ENCODE measurements around the gene JUND.

Gene JUND

GRCh38 chr19:18304458-18305310 is 23.3 kb upstream of the JUND start:
- peaks cover 61% of the 10 kb centered on the region for H3K4me1 Mint-ChIP-seq (ENCODE audit: low read depth)
- H3K9me3 Mint-ChIP-seq = no peaks in the 10 kb centered on the region
- peak overlapping the region; percentile 87 for H3K27ac Mint-ChIP-seq
- H3K27me3 Mint-ChIP-seq = no peaks in the 10 kb centered on the region
- intact Hi-C loops (cut with micrococcal nuclease) = loop anchor here (1.0 kb wide), 2 partner anchors 11 to 14 kb away; no protein-coding TSS in a partner anchor
- H3K36me3 Mint-ChIP-seq (ENCODE audit: low read depth) = peaks cover 51% of the 10 kb centered on the region
- peak overlapping the region; percentile 75 for H3K4me3 Mint-ChIP-seq

GRCh38 chr19:18304208-18304457 is 22.7 kb upstream of the JUND start:
- no peaks in the 10 kb centered on the region for H3K27me3 Mint-ChIP-seq
- intact Hi-C loops (cut with micrococcal nuclease) = loop anchor here (1.0 kb wide), 1 partner anchor 11 kb away; no protein-coding TSS in a partner anchor
- H3K4me1 Mint-ChIP-seq (ENCODE audit: low read depth) = peaks cover 61% of the 10 kb centered on the region
- peak overlapping the region; percentile 87 for H3K27ac Mint-ChIP-seq
- no peaks in the 10 kb centered on the region for H3K9me3 Mint-ChIP-seq
- H3K4me3 Mint-ChIP-seq = peak overlapping the region; percentile 75
- peaks cover 45% of the 10 kb centered on the region for H3K36me3 Mint-ChIP-seq (ENCODE audit: low read depth)

- intact Hi-C loops (cut with micrococcal nuclease) = no loop called here
- no peaks in the 10 kb centered on the region for H3K27me3 Mint-ChIP-seq
- H3K4me3 Mint-ChIP-seq = no peak overlapping the region
- peaks cover 21% of the 10 kb centered on the region for H3K36me3 Mint-ChIP-seq (ENCODE audit: low read depth)
- H3K4me1 Mint-ChIP-seq (ENCODE audit: low read depth) = peaks cover 59% of the 10 kb centered on the region
- peak overlapping the region; percentile 82 for H3K27ac Mint-ChIP-seq
- H3K9me3 Mint-ChIP-seq = no peaks in the 10 kb centered on the region
Measured at GRCh38 chr19:18301718-18302111, 20.3 kb upstream of the JUND start.

- peak overlapping the region; percentile 2 for H3K4me3 Mint-ChIP-seq
- peak overlapping the region; percentile 82 for H3K27ac Mint-ChIP-seq
- intact Hi-C loops (cut with micrococcal nuclease) = no loop called here
Measured at GRCh38 chr19:18300930-18301717, 19.7 kb upstream of the JUND start.

GRCh38 chr19:18299654-18300053 is 18.2 kb upstream of the JUND start:
- peaks cover 54% of the 10 kb centered on the region for H3K4me1 Mint-ChIP-seq (ENCODE audit: low read depth)
- H3K36me3 Mint-ChIP-seq (ENCODE audit: low read depth) = peaks cover 11% of the 10 kb centered on the region
- H3K27ac Mint-ChIP-seq = no peak overlapping the region
- intact Hi-C loops (cut with micrococcal nuclease) = no loop called here
- peaks cover 8% of the 10 kb centered on the region for H3K9me3 Mint-ChIP-seq
- no peaks in the 10 kb centered on the region for H3K27me3 Mint-ChIP-seq
- no peak overlapping the region for H3K4me3 Mint-ChIP-seq

More at GRCh38 chr19:18300930-18301717, 19.7 kb upstream of the JUND start:
- Mint-ChIP-seq H3K4me1 (ENCODE audit: low read depth) (peaks cover 59% of the 10 kb centered on the region), H3K9me3 (no peaks in the 10 kb centered on the region), H3K36me3 (ENCODE audit: low read depth) (peaks cover 15% of the 10 kb centered on the region), H3K27me3 (no peaks in the 10 kb centered on the region)

GRCh38 chr19:18298601-18299000 is 17.2 kb upstream of the JUND start:
- Mint-ChIP-seq H3K27me3 (no peaks in the 10 kb centered on the region), H3K4me1 (ENCODE audit: low read depth) (peaks cover 54% of the 10 kb centered on the region), H3K27ac (no peak overlapping the region), H3K9me3 (peaks cover 9% of the 10 kb centered on the region), H3K4me3 (no peak overlapping the region), H3K36me3 (ENCODE audit: low read depth) (peaks cover 11% of the 10 kb centered on the region)
- intact Hi-C loops (cut with micrococcal nuclease) = no loop called here

GRCh38 chr19:18297308-18297707 is 15.9 kb upstream of the JUND start:
- Mint-ChIP-seq H3K27ac (no peak overlapping the region), H3K9me3 (peaks cover 9% of the 10 kb centered on the region), H3K27me3 (no peaks in the 10 kb centered on the region), H3K36me3 (ENCODE audit: low read depth) (peaks cover 11% of the 10 kb centered on the region), H3K4me3 (no peak overlapping the region), H3K4me1 (ENCODE audit: low read depth) (peaks cover 56% of the 10 kb centered on the region)
- intact Hi-C loops (cut with micrococcal nuclease) = no loop called here

- Mint-ChIP-seq H3K36me3 (ENCODE audit: low read depth) (peaks cover 18% of the 10 kb centered on the region), H3K4me1 (ENCODE audit: low read depth) (peaks cover 56% of the 10 kb centered on the region), H3K27ac (peak overlapping the region; percentile 97), H3K4me3 (no peak overlapping the region), H3K27me3 (no peaks in the 10 kb centered on the region), H3K9me3 (peaks cover 9% of the 10 kb centered on the region)
- intact Hi-C loops (cut with micrococcal nuclease) = no loop called here
Measured at GRCh38 chr19:18295034-18295451, 13.6 kb upstream of the JUND start.

- H3K27me3 Mint-ChIP-seq = no peaks in the 10 kb centered on the region
- no peak overlapping the region for H3K4me3 Mint-ChIP-seq
- peaks cover 9% of the 10 kb centered on the region for H3K9me3 Mint-ChIP-seq
- H3K27ac Mint-ChIP-seq = peak overlapping the region; percentile 97
- intact Hi-C loops (cut with micrococcal nuclease) = no loop called here
- H3K36me3 Mint-ChIP-seq (ENCODE audit: low read depth) = peaks cover 18% of the 10 kb centered on the region
- H3K4me1 Mint-ChIP-seq (ENCODE audit: low read depth) = peaks cover 62% of the 10 kb centered on the region
Measured at GRCh38 chr19:18294467-18294864, 13.0 kb upstream of the JUND start.

- H3K4me1 Mint-ChIP-seq (ENCODE audit: low read depth) = peaks cover 67% of the 10 kb centered on the region
- H3K4me3 Mint-ChIP-seq = peak overlapping the region; percentile 73
- no peaks in the 10 kb centered on the region for H3K27me3 Mint-ChIP-seq
- intact Hi-C loops (cut with micrococcal nuclease) = loop anchor here (1.0 to 2.0 kb wide), 2 partner anchors 10 to 15 kb away; no protein-coding TSS in a partner anchor
- peaks cover 9% of the 10 kb centered on the region for H3K9me3 Mint-ChIP-seq
- peak overlapping the region; percentile 97 for H3K27ac Mint-ChIP-seq
- peaks cover 18% of the 10 kb centered on the region for H3K36me3 Mint-ChIP-seq (ENCODE audit: low read depth)
Measured at GRCh38 chr19:18293642-18294466, 12.4 kb upstream of the JUND start.

- Mint-ChIP-seq H3K27ac (peak overlapping the region; percentile 97), H3K4me1 (ENCODE audit: low read depth) (peaks cover 68% of the 10 kb centered on the region), H3K36me3 (ENCODE audit: low read depth) (peaks cover 18% of the 10 kb centered on the region), H3K4me3 (peak overlapping the region; percentile 73), H3K9me3 (peaks cover 9% of the 10 kb centered on the region), H3K27me3 (no peaks in the 10 kb centered on the region)
- intact Hi-C loops (cut with micrococcal nuclease) = loop anchor here (1.0 to 2.0 kb wide), 2 partner anchors 11 to 14 kb away; no protein-coding TSS in a partner anchor
Measured at GRCh38 chr19:18292810-18293641, 11.6 kb upstream of the JUND start.

GRCh38 chr19:18292462-18292809 is 11.0 kb upstream of the JUND start:
- Mint-ChIP-seq H3K9me3 (peaks cover 9% of the 10 kb centered on the region), H3K4me1 (ENCODE audit: low read depth) (peaks cover 67% of the 10 kb centered on the region), H3K4me3 (peak overlapping the region; percentile 73), H3K27ac (peak overlapping the region; percentile 97), H3K36me3 (ENCODE audit: low read depth) (peaks cover 18% of the 10 kb centered on the region), H3K27me3 (no peaks in the 10 kb centered on the region)
- intact Hi-C loops (cut with micrococcal nuclease) = loop anchor here (2.0 kb wide), 1 partner anchor 14 kb away; no protein-coding TSS in a partner anchor
